KMS-11 (cell line): Measurements from ENCODE around the gene NAV3.

Source experiments
- H2AFZ ChIP-seq: fragments of 200-600 bp; sonication (generic); 2 replicates; pipeline ENCODE4 v1.6.1; 2016; ENCODE audit warnings: antibody characterized with exemption, mixed run types, low read depth
- H3K27ac ChIP-seq: fragments of 200-600 bp; sonication (generic); 2 replicates; pipeline ENCODE4 v1.6.1; 2016; ENCODE audit warnings: mild to moderate bottlenecking, mixed run types
- H3K27me3 ChIP-seq: fragments of 200-600 bp; sonication (generic); 2 replicates; pipeline ENCODE4 v1.6.1; 2017; ENCODE audit warnings: mild to moderate bottlenecking, low read depth, mixed run types, moderate library complexity; ENCODE audit not compliant: insufficient read depth
- H3K36me3 ChIP-seq: fragments of 200-600 bp; sonication (generic); 2 replicates; pipeline ENCODE4 v1.6.1; 2017; ENCODE audit warnings: mild to moderate bottlenecking, mixed run types; ENCODE audit not compliant: insufficient read depth
- H3K4me1 ChIP-seq: fragments of 200-600 bp; sonication (generic); 2 replicates; pipeline ENCODE4 v1.6.1; 2016; ENCODE audit warnings: mild to moderate bottlenecking, low read depth, mixed run types; ENCODE audit not compliant: poor library complexity, severe bottlenecking
- H3K4me2 ChIP-seq: fragments of 200-600 bp; sonication (generic); 2 replicates; pipeline ENCODE4 v1.7.0; 2016; ENCODE audit warnings: mild to moderate bottlenecking, mixed run types
- H3K4me3 ChIP-seq: fragments of 200-600 bp; sonication (generic); IDR thresholded peaks from 2 replicates; pipeline ENCODE4 v1.6.1; 2017; ENCODE audit warnings: low read depth, low read length, mixed read lengths; ENCODE audit not compliant: insufficient read depth
- H3K79me2 ChIP-seq: fragments of 200-600 bp; sonication (generic); 2 replicates; pipeline ENCODE4 v1.6.1; 2016; ENCODE audit warnings: low read depth, mixed run types; ENCODE audit not compliant: insufficient read depth
- H3K9ac ChIP-seq: fragments of 200-600 bp; sonication (generic); 2 replicates; pipeline ENCODE4 v1.6.1; 2016; ENCODE audit warnings: mild to moderate bottlenecking, mixed run types
- H4K20me1 ChIP-seq: fragments of 200-600 bp; sonication (generic); 2 replicates; pipeline ENCODE4 v1.6.1; 2016; ENCODE audit warnings: mild to moderate bottlenecking, mixed run types; ENCODE audit not compliant: insufficient read depth
- TF ChIP-seq, protein P1 (sequence below): fragments of 200-600 bp; sonication (generic); conservative IDR thresholded peaks from 2 replicates; pipeline ENCODE4 v1.6.1; 2017; ENCODE audit warnings: low read depth, mild to moderate bottlenecking, antibody characterized with exemption, low read length, moderate library complexity, mixed read lengths

The NAV3 gene

DNA sequence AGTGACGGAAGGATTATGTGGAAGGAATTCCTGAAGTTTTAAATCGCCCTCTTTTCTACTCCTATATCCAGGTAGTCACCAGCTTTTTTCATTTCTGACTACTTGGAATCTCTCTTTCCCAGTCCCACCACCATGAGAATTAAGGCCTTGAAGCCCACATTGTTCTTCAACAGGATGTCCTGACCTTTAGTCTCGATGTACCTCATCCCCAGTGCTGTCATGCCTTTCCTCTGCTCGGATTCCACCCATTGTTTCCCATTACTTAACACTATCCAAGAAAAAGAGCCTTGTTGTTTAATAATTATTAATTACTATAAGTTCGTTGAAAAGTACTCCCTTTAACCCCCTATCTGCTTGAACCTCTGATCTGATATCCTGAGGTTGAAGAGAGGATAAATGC lies 44.0 kb upstream of the NAV3 start:
- TF ChIP-seq, protein P1, sequence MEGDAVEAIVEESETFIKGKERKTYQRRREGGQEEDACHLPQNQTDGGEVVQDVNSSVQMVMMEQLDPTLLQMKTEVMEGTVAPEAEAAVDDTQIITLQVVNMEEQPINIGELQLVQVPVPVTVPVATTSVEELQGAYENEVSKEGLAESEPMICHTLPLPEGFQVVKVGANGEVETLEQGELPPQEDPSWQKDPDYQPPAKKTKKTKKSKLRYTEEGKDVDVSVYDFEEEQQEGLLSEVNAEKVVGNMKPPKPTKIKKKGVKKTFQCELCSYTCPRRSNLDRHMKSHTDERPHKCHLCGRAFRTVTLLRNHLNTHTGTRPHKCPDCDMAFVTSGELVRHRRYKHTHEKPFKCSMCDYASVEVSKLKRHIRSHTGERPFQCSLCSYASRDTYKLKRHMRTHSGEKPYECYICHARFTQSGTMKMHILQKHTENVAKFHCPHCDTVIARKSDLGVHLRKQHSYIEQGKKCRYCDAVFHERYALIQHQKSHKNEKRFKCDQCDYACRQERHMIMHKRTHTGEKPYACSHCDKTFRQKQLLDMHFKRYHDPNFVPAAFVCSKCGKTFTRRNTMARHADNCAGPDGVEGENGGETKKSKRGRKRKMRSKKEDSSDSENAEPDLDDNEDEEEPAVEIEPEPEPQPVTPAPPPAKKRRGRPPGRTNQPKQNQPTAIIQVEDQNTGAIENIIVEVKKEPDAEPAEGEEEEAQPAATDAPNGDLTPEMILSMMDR: no peak
- Histone ChIP-seq H3K9ac (no peak overlapping the region), H3K27ac (no peak overlapping the region), H3K4me3 (no peak overlapping the region), H3K4me2 (no peak overlapping the region), H3K4me1 (no peaks in the 10 kb centered on the region), H2AFZ (no peak overlapping the region), H3K79me2 (no peaks in the 10 kb centered on the region), H3K36me3 (no peaks in the 10 kb centered on the region), H3K27me3 (no peaks in the 10 kb centered on the region), H4K20me1 (no peaks in the 10 kb centered on the region)

DNA sequence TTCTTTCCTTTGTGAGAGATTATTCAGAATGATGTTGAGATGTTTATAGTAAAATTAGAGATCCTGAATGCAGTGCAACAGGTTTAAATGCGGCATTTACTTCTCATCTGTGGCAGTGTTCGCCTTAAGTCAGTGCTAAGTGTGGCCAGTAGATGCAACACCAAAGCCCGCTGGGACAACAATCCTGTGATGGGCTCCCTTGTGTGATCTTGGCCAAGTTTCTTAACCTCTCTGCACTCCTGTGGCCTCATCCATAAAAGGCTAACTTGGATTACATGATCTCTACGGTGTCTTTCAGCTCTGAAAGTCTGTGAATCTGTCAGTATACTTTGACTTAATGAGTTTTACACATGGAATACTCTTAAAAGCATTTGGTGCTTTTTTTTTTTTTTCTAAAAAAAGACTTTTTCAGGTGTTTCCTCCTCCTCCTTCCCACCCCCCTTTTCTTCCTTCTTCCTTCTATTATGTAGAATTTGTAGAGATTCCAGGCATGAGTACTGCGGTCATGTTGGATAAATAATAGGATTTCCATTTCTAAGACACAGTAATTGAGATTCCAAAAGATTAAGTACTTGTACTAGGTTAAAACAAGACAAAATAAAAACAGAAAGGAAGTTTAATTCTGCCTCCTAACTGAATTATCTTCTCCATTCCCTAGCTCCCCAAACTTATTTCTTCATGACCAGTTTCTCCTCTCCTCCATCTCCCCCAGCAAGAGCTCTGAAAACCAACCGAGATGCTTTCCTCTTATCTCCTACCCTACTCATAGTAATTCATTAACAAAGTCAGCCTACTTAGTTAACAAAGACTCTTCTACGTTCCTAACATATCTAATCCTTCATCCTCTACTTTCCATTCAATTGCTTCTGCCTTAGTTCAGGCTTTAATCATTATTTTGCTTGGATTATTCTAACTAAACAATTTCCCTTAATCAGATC lies 42.2 kb upstream of the NAV3 start:
- Histone ChIP-seq H3K4me1 (no peaks in the 10 kb centered on the region), H3K36me3 (no peaks in the 10 kb centered on the region), H3K27ac (no peak overlapping the region), H3K27me3 (no peaks in the 10 kb centered on the region), H3K79me2 (no peaks in the 10 kb centered on the region), H2AFZ (no peak overlapping the region), H3K4me3 (no peak overlapping the region), H3K4me2 (no peak overlapping the region), H4K20me1 (no peaks in the 10 kb centered on the region), H3K9ac (no peak overlapping the region)
- TF ChIP-seq, protein P1: no peak

DNA sequence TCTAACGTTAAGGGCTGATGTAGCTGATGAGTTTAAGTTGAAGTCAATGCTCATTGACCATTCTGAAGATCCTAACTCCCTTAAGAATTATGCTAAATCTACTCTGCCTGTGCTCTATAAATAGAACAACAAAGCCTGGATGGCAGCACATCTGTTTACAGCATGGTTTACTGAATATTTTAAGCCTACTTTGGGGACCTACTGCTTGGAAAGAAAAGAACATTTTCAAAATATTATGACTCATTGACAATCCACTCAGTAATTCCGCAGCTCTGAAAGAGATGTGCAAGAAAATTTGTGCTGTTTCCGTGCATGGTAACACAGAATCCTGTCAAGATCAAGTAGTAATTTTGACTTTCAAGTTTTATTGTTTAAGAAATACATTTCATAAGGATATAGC lies 35.0 kb upstream of the NAV3 start:
- H2AFZ ChIP-seq: no peak overlapping the region

DNA sequence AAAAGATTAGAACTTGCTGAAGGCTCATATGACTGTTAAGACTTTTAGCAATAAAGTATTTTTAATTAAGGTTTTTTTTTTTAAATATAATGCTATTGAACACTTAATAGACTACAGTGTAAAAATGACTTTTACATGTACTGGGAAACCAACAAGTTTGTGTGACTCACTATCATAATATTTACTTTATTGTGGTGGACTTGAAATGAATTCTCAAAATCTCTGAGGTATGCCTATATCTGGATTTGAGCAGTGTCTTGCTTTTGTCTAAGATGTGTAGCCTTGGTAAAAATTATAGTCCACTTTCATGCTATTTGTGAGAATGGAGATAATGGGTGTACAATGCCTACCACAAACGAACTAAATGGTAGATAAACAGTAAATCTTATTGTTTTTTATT lies 33.9 kb upstream of the NAV3 start:
- TF ChIP-seq, protein P1: no peak
- Histone ChIP-seq H3K4me3 (no peak overlapping the region), H3K4me2 (no peak overlapping the region), H3K4me1 (no peaks in the 10 kb centered on the region), H3K9ac (no peak overlapping the region), H2AFZ (no peak overlapping the region), H3K27ac (no peak overlapping the region), H3K27me3 (no peaks in the 10 kb centered on the region), H4K20me1 (no peaks in the 10 kb centered on the region), H3K36me3 (no peaks in the 10 kb centered on the region), H3K79me2 (no peaks in the 10 kb centered on the region)

More for the DNA sequence above, 35.0 kb upstream of the NAV3 start:
- no peaks in the 10 kb centered on the region for H3K36me3 ChIP-seq
- H3K27ac ChIP-seq: no peak overlapping the region
- TF ChIP-seq, protein P1: no peak
- H3K4me3 ChIP-seq: no peak overlapping the region
- no peak overlapping the region for H3K4me2 ChIP-seq
- H3K9ac ChIP-seq: no peak overlapping the region
- no peaks in the 10 kb centered on the region for H3K4me1 ChIP-seq
- no peaks in the 10 kb centered on the region for H3K27me3 ChIP-seq
- H4K20me1 ChIP-seq: no peaks in the 10 kb centered on the region
- H3K79me2 ChIP-seq: no peaks in the 10 kb centered on the region
